HG03565 (cell line): ENCODE measurements around the gene CNPY1.
"Not testable (repeated sequence)": the region's sequence is repeated elsewhere in the genome, so short reads cannot be mapped to it uniquely, and the experiment has no call there.

Experiments used
- ATAC-seq: cut with Tn5 transposase; IDR thresholded peaks from one replicate; pipeline ENCODE4 v1.9.1; 2021; ENCODE audit warnings: mild to moderate bottlenecking, moderate library complexity; ENCODE audit not compliant: unreplicated experiment

CNPY1 gene

GRCh38 chr7:155579565-155579964, 33.2 kb upstream of the CNPY1 start:
- ATAC-seq, result no peak

DNA sequence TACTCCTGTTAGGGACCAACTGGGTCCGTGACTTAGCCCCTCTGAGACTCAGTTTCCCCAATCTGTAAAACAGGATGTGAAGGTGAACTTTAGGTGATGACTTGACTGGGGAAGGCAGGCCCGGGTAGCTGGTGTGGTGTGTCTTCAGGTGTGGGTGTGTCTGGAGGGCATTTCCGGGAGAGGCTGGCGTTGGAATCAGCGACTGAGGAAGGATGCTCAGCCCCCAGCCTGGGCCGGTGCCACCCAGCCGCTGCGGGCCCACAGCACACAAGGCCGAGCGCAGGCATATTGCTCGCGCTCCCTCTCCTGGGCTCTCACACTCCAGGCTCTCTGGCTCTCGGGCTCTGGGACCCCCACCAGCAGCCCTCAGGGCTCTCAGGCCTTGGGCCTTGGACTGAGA, 31.7 kb upstream of the CNPY1 start:
- no peak for ATAC-seq

DNA sequence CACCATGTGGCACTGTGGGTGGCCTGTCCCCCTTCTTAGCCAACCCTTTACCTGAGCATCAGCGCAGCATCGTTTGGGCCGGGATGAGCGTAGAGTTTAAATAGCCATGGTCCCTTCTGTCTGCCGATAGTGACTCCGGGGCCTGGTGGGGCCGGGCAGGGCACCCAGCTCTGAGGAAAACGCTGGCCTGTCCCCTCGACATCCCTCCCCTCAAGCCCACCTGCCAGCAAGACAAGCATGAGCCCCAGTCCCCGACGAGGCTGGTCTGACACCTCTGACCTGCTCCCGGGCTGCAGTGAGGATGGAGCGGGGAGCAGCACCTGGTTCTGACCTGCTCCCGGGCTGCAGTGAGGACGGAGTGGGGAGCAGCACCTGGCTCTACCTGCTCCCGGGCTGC, 31.1 kb upstream of the CNPY1 start:
- no peak for ATAC-seq

GRCh38 chr7:155576900-155577508, 30.6 kb upstream of the CNPY1 start:
- no peak for ATAC-seq

DNA sequence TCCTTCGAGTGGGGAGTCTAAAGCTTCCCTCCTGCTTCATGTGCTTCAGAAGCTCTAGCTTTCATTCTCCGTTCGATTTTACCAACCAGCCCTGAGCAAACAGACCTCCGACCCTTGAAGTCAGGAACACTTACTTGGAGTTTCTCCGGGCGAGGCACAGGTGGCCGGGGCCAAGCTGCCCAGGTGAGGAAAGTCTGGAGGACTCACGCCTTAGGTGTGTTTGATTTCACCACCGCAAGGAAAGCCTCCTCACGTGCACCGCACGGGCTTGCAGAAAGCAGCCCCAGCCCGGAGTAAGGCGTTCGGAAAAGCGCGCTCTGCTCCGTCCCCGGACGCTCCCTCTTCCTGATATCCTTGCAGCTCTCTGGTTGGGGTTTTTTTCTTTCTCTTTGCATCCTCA, 30.1 kb upstream of the CNPY1 start:
- ATAC-seq, result no peak

GRCh38 chr7:155574556-155575290, 28.4 kb upstream of the CNPY1 start:
- no peak for ATAC-seq

GRCh38 chr7:155571581-155572345, 25.4 kb upstream of the CNPY1 start:
- no peak for ATAC-seq

GRCh38 chr7:155570991-155571390, 24.6 kb upstream of the CNPY1 start:
- ATAC-seq, result no peak

DNA sequence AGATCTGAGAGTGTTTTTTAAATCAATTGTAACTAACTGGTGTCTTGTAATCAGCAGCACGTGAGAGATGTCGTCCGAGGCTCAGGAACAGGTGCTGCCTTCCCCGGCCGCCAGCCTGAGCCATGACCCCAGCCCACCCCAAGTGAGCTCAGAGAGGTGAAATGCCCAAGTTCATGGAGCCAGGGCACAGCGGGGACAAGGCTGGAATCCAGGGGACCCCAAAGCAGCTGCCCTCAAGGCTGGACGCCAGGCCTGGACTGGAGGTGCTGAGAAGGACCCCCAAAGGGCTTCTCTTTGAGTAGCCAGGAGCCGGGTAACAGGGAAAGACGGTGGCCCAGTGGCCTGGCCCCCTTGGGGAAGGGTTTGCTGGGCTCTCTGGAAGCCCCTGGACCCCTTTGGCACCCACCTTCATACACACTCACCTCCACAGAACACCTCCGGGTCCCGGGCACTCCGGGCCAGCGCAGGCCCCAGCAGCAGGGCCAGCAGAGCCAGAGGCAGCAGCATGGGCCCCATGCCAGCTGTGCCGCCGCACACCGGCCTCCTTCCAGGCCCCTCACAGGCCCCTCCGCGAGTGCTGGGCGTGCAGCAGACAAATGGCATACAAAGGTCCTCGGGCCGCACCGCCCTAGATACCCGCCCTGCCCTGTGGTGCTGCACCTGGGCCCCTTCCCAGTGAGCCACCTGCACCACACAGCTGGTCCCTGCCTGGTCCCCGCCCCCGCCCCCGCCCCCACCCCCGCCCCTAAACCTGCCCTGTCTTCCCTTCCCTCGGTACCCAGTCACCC, 24.0 kb upstream of the CNPY1 start:
- ATAC-seq, result no peak

DNA sequence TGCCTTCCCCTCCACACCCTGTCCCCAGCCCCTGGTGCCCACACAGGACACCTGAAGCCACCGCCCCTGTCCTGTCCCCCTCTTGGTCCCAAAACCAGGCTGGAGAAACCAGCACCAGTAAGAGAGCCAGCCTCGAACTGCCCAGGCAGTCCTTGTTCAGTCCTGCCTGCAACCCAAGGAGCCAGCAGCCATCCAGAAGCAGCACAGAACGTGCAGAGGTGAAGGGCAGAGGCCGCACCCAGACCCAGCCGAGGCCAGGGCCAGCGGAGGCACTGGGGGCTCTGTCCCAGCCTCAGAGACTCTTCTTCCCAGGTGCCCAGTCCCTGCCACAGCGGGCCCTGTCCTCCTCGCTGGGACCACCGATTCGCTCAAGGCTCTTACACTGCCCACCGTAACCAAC, 23.3 kb upstream of the CNPY1 start:
- ATAC-seq, result no peak

GRCh38 chr7:155568842-155569494, 22.6 kb upstream of the CNPY1 start:
- no peak for ATAC-seq

DNA sequence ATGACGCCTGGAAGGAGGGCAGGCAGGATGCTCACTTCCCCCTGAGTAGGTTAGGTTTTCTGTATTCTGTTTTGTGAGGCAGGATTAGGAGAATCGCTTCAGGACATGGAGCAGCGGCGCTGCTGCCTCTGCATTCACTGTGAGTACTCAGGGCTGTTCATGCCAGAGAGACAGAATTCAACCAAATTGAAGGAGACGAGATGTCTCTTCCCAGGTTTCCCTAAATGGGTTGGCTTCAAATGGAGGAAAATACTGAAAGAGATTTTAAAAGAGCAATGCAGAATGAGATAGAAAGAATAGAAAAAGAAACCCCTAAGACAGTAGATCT, 21.9 kb upstream of the CNPY1 start:
- no peak for ATAC-seq

DNA sequence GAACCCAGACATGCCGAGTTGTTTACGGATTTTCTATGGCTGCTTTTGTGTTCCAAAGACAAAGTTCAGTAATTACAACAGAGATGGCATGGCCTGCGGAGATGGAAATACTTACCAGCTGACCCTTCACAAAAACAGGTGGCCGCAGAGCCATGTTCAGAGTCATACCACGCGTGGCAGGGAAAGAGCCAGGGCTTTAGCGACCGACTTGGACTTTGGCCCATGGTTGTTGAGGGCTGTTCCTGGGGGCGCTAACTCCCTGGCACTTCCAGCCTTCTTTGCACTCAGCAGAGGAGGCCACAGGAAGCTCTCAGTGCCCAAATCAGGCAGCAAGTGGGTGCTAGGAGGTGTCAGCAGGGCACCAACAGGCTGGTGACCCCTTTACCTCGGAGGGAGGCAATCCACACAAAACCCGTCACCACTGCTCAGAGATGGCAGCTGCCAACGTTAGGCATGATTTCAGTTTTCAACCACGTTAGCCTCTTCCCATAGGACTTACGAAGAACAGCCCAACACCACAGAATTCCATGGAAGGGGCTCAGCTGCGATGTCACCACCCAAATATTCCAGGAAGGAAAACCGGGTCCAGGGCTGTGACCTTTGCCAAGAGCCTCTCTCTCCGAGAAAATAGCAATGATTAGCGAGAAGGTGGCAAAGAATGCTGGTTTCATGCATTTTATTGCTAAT, 21.4 kb upstream of the CNPY1 start:
- ATAC-seq, result no peak

GRCh38 chr7:155566011-155566836, 19.9 kb upstream of the CNPY1 start:
- ATAC-seq, result no peak

DNA sequence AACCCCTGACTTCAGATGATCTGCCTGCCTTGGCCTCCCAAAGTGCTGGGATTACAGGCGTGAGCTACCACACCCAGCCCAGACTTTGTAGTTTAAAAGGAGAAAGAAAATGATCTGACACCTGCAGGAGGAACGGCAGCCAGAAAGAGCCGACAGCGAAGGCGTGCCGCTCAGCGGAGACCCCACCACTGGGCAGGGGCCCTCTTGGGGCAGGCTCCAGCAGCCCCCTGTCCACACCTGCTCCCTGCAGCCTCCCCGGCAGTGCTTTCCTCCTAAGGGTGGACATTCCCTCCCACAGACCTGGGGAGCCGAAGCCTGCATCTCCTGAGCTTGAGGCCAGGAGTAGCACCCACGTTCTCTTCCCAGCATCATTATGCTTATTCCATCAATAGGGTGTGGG, 19.2 kb upstream of the CNPY1 start:
- ATAC-seq, result no peak

- ATAC-seq, result not testable (repeated sequence)
Observed at GRCh38 chr7:155562976-155563375, 16.6 kb upstream of the CNPY1 start.

GRCh38 chr7:155562106-155562505, 15.7 kb upstream of the CNPY1 start:
- no peak for ATAC-seq

- ATAC-seq, result no peak
Observed at GRCh38 chr7:155560982-155561686, 14.8 kb upstream of the CNPY1 start.
